Lung microvascular endothelial cell (primary cell): ENCODE data around the gene KANSL1. TPM values are rescaled to one million over a fixed set of nuclear protein-coding genes. Genes with fewer than 3 reads are reported as not detected.
"Not testable (repeated sequence)": the region's sequence is repeated elsewhere in the genome, so short reads cannot be mapped to it uniquely, and the experiment has no call there.

Source experiments
- DNase-seq, 2 donors: peaks; one replicate each; pipeline versions ENCODE4 v3.0.0 to v3.0.0-alpha.2; 2010; ENCODE audit warnings: low read depth in 2 of 2
- total RNA-seq: library from RNA; depleted of rRNA; stranded (reverse); fragments of >200 nt; gene quantifications from 2 replicates; pipeline ENCODE4 v1.2.1, GENCODE V29; 2014

KANSL1 gene
- total RNA-seq, 1 donor from 2014 or later: 84.7 TPM

DNA sequence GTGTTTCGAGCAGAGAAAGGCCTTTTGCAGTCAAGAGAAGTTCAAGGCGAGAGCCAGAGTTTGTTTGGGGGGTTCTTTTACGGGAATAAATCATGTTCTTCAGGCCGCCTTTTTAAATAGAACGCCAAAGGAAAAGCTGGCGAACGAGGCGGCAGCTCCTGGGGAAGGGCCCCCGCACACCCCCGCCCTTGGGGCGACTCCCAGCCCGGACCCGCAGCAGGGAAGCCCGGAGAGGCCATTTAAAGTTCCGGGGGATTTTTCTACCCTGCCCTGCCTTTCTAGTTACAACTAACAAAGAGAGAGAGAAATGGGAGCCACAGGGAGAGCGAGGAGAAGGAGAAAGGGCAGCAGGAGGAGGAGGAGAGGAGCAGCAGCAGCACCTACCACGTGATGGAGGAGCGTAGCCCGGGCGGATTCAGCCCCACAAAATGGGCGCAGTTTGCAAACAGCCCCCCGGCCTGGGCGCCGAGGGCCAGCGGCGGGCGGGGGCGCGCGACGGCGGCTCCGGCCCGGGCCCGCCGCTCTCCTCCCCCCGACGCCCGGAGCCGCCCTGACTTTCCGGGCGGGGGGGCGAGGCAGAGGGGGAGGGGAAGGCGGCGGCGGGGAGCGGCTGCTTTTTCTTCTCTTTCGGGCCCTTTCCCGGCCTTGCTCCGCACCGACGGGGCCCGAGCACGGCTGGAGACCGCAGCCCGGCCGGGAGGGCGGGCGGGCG, 634 bp downstream of the KANSL1 start:
- DNase-seq: peak; percentile 59 to 67

- DNase-seq: no peak
Measured at GRCh38 chr17:46192189-46192438, 1.1 kb downstream of the KANSL1 start.

DNA sequence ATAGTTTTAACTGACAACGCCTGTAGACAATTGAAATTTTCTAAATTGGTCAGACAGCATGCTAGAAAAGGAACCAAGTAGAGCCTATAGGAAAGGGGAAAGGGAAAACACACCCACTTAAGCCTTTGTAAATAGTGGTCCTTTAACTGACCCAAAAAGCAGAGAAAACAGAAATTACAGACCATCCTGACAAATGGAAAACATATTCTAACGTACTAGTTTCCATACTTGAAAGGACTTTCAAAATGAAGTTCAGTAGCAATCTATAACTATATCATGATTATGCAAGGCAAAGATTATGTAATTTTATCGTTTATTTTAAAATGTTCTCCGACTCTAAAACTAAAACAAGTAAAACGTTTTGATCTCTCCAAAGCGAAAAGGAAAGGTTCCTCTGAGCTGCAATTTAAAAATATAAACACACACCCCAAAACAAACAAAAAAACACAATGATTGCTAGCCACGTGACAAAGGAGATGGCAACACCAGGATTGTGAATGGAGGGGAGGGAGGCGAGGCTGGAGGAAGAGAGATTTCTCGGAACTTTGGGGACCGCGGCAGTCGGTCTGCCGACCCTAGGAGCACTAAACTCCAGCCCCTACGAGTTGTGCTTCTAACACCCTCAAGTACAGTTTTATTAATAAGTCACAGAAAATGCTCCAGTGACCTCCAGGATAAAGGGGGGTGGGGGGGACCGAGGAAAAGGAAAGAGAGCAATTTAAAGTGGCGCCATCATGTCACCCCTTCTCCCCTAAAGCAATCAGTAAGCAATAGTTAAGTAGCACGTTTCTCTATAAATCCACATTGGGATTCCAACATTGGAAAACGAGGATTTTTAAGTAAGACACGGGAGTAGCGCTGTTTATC, 1.7 kb downstream of the KANSL1 start:
- DNase-seq: peak; percentile 42 to 45

- DNase-seq: peak; percentile 14 to 26
Measured at GRCh38 chr17:46190763-46191162, 2.5 kb downstream of the KANSL1 start.

- peak; percentile 49 to 61 for DNase-seq
Measured at GRCh38 chr17:46186827-46187235, 6.4 kb downstream of the KANSL1 start.

GRCh38 chr17:46184696-46185095, 8.5 kb downstream of the KANSL1 start:
- DNase-seq: no peak

DNA sequence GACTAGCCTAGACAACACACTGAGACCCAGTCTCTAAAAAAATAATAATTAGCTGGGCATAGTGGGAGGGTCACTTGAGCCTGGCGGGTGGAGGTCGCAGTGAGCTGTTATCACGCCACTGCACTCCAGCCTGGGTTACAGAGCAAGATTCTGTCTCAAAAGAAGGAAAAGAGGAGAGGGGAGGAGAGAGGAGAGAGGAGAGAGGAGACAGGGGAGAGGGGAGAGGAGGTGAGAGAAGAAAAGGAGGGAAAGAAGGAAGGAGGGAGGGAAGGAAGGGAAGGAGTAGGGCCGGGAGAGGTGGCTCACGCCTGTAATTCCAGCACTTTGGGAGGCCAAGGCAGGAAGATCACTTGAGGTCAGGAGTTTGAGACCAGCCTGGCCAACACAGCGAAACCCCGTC, 9.8 kb downstream of the KANSL1 start:
- not testable (repeated sequence) for DNase-seq

DNA sequence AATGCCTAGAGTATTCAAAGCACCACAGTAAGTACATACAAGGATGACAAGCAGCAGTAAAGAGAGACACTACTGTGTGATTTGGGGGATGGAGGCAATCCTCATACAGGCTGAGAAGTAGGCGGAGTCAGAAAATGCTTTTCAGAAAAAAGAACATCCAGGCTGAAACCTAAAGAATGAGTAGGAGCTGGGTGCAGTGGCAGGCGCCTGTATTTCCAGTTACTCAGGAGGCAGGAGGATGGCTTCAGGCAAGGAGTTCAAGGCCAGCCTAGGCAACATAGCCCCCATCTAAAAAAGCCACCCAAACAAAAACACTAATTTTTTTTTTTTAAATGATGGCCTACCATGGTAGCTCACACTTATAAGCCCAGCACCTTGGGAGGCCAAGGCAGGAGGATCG, 10.3 kb downstream of the KANSL1 start:
- no peak for DNase-seq

DNA sequence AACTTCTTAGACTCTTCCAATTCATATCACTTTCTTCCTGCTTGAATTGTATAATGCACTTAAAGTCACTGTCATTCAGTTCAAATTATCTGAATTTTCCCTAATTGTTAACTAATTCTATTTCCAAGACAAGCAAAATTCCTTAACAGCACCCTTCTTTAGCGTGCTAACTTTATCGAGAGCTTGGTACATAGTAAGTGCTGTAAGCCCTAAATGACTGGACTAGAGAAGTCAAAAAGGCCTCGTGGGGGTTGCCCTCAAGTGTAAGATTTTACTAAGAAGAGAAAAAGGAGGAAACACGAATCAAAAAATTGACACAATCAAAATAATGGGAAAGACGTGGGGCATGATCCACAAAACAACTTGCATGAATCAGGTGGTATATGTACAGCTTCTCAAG, 11.3 kb downstream of the KANSL1 start:
- DNase-seq: no peak

DNA sequence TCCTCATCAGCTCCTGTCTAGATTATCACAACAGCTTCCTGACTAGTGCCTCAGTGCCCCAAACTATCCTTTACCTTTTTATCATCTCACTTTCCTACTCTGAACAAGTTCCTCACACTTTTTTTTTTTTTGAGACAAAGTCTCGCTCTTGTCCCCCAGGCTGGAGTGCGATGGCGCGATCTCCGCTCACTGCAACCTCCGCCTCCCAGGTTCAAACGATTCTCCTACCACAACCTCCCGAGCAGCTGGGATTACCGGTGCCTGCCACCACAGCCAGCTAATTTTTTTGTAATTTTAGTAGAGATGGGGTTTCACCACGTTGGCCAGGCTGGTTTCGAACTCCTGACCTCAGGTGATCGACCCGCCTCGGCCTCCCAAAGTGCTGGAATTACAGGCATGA, 11.9 kb downstream of the KANSL1 start:
- DNase-seq: not testable (repeated sequence)

DNA sequence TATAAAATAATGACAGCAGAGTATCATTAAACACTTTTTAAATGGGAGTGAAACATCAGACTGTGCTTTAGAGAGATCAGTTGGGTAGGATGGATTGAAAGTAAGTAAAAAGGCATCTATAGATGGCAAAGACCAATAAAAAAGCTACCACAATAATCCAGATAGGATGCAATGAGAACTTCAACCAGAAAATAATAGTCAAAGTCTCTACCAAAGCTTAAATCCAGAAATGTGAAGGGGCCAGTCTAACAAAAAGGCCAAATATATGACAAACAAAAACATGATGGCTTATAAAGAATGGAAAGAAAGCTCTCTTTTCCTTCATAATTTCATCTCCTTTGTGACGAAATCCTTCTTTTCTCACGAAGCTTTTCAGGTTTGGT, 12.3 kb downstream of the KANSL1 start:
- no peak for DNase-seq

DNA sequence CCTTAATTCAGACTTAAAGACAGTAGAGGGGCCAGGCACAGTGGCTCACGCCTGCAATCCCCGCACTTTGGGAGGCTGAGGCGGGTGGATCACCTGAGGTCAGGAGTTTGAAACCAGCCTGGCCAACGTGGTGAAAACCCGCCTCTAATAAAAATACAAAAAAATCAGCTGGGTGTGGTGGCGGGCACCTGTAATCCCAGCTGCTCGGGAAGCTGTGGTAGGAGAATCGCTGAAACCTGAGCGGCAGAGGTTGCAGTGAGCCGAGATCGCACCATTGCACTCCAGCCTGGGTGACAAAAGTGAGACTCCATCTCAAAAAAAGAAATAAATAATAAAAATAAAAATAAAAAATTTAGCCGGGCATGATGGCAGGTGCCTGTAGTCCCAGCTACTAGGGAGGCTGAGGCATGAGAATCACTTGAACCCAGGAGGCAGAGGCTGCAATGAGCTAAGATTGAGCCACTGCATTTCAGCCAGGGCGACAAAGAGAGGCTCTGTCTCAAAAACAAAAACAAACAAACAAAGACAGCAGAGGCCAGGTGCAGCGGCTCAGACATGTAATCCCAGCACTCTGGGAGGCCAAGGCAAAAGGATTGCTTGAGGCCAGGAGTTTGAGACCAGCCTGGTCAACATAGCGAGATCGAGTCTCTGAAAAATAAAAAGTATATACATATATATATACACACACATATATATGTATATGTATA, 12.9 kb downstream of the KANSL1 start:
- DNase-seq: not testable (repeated sequence)

DNA sequence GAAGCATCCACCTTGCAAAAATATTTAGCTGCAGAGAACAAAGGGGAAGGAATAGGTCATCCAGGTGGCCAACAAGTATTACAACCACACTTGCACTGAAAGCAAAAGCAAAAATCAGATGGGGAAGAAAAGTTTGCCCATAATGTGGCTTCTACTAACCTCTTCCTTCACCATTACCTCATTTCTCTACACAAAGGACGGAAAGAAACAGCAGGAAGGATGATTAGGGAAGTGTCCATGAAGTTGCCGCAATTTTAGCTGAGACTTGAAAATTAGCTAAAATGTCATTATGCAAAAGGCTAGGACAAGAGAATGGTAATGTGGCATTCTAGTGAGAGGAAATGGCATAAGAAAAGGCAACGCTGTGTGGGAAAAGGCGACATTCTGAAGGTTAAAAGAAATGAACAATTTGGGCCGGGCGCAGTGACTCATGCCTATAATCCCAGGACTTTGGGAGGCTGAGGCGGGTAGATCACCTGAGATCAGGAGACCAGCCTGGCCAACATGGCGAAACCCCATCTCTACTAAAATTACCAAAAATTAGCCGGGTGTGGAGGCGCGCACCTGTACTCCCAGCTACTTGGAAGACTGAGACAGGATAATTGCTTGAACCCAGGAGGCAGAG, 13.7 kb downstream of the KANSL1 start:
- DNase-seq: no peak

- DNase-seq: no peak
Measured at GRCh38 chr17:46178550-46179214, 14.5 kb downstream of the KANSL1 start.

GRCh38 chr17:46176975-46177374, 16.3 kb downstream of the KANSL1 start:
- no peak for DNase-seq

DNA sequence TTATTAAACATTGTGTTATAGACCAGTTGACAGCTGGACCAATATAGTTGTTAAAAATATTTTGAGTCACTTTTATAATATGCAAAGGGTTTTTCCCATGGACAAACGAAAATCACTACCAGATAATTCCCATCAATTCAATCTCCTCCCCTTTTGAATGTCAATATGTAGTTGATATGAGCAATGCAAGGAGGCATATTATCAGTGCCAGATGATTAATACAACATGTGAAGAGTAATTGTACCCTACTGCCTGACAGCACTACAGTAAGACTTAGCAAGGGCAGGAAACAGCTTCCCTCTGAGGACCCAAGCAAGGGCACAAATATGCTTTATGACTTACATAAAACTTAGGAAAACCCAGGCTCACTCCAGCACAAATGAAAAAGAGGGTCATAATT, 17.3 kb downstream of the KANSL1 start:
- DNase-seq: peak in 1 of 2 donors; percentile 35

- no peak for DNase-seq
Measured at GRCh38 chr17:46173153-46173552, 20.1 kb downstream of the KANSL1 start.

GRCh38 chr17:46171939-46172338, 21.3 kb downstream of the KANSL1 start:
- no peak for DNase-seq

DNA sequence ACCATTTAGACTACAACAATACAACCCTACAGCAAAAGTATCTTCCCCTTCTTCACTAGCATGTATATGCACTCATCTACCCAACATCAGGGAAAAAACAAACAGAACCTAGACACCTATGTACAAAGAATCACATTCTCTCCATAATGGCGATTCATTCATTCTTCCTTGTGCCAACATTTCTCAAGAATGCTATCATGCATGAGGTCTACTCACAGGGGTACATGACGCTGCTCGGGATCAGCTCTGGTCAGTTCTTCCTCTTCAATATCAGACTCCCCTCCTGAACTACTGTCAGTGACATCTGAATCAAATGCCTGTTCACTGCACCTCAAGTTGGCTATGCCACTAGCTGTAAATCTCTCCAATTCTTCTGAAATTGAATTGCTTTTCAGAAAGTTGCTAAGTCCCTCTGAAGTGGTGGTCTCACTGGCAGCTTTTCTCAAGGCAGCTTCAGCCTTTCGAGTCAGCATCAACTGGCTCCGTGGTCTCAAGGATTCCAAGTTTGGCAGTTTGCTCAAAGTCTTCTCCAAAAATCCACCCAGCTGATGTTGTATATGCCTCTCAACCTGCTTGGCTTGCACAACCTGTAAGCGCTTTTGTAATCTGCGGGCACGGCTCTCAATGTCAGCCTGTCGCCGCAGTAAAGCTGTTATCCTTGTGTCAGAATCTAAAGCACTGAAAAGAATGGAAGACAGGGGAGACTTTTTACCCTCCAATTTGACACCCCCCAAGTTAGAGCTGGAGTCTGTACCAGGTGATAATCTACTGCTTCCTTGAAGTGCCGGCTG, 22.4 kb downstream of the KANSL1 start:
- no peak for DNase-seq

DNA sequence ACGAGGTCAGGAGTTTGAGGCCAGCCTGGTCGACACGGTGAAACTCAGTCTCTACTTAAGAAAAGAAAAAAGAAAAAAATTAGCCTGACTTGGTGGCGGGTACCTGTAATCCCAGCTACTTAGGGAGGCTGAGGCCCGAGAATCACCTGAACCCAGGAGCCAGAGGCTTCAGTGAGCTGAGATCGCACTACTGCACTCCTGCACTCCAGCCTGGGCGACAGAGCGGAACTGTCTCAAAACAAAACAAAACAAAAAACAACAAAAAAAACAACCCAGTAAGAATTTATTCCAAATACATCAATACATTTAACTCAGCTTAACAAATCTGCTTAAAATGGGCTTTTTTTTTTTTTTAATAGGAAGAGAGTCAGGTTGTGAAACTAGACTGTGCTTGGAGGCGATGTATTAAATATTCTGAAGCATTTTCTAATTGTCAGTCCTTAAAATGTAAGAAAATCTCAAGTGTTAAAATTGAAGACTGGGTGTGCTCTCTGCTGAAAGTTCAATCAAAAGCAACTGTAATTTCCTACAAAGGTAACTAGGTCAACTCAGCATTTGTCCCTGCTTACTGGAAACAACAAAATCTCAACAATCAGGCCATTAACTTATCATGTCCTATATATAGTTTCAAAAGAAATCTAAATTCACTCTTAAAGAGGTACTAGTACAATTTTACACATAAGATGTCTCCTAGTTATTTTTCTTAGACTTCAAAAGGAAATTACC, 23.2 kb downstream of the KANSL1 start:
- DNase-seq: no peak
